Keratinocyte (primary cell): ENCODE results near the gene NCL. TPM values are rescaled to one million over a fixed set of nuclear protein-coding genes. Genes with fewer than 3 reads are reported as not detected.
"Not testable (repeated sequence)": the region's sequence is repeated elsewhere in the genome, so short reads cannot be mapped to it uniquely, and the experiment has no call there.

Experiments used
- DNase-seq: peaks from one replicate; pipeline ENCODE4 v3.0.0-alpha.2; 2011; ENCODE audit warnings: low read depth, missing footprints, low spot score
- FAIRE-seq: peaks from 2 replicates; lab custom pipeline; 2011; peaks lifted over from hg19 to GRCh38; lab: Jason Lieb, UNC
- H2AFZ ChIP-seq: 2 replicates; pipeline ENCODE4 v1.6.0; 2012; ENCODE audit warnings: low read length, control low read depth, inconsistent platforms; ENCODE audit not compliant: control insufficient read depth
- H3K27ac ChIP-seq: 2 replicates; pipeline ENCODE4 v1.5.1; 2011; ENCODE audit warnings: low read length; ENCODE audit not compliant: control insufficient read depth, insufficient read depth
- H3K27me3 ChIP-seq: 3 replicates; pipeline ENCODE4 v1.6.0; 2011; ENCODE audit warnings: low read length; ENCODE audit not compliant: control insufficient read depth, insufficient read depth; ENCODE audit errors: extremely low read depth
- H3K36me3 ChIP-seq, 2 experiments: 2 replicates in 1 of 2; 3 replicates in 1 of 2; pipeline ENCODE4 v1.5.1; 2011; ENCODE audit warnings: low read length in 2 of 2, mild to moderate bottlenecking in 1 of 2; ENCODE audit not compliant: control insufficient read depth in 2 of 2, insufficient read depth in 2 of 2; ENCODE audit errors: extremely low read depth in 1 of 2
- H3K4me1 ChIP-seq: 3 replicates; pipeline ENCODE4 v1.5.1; 2011; ENCODE audit warnings: low read length; ENCODE audit not compliant: control insufficient read depth, insufficient read depth; ENCODE audit errors: extremely low read depth
- H3K4me2 ChIP-seq: 3 replicates; pipeline ENCODE4 v1.6.0; 2011; ENCODE audit warnings: low read depth, low read length; ENCODE audit not compliant: control insufficient read depth, insufficient read depth; ENCODE audit errors: extremely low read depth
- H3K4me3 ChIP-seq, 3 experiments: fragments of 200-600 bp in 1 of 3; sonication (generic) in 1 of 3; 2 replicates in 2 of 3; 3 replicates in 1 of 3; pipeline ENCODE4 v1.5.1; 2011 to 2016; ENCODE audit warnings: low read length in 3 of 3, mild to moderate bottlenecking in 3 of 3, control low read depth in 2 of 3, inconsistent platforms in 1 of 3, low read depth in 1 of 3, mixed read lengths in 1 of 3, mixed run types in 1 of 3, moderate library complexity in 1 of 3; ENCODE audit not compliant: control insufficient read depth in 2 of 3, insufficient read depth in 2 of 3; ENCODE audit errors: extremely low read depth in 1 of 3
- H3K79me2 ChIP-seq: 2 replicates; pipeline ENCODE4 v1.6.0; 2012; ENCODE audit warnings: low read length; ENCODE audit not compliant: control insufficient read depth, insufficient read depth
- H3K9ac ChIP-seq: 3 replicates; pipeline ENCODE4 v1.6.0; 2011; ENCODE audit warnings: low read length; ENCODE audit not compliant: control insufficient read depth, insufficient read depth; ENCODE audit errors: extremely low read depth
- H3K9me1 ChIP-seq: 3 replicates; pipeline ENCODE4 v1.6.0; 2011; ENCODE audit warnings: low read length; ENCODE audit not compliant: control insufficient read depth, insufficient read depth; ENCODE audit errors: extremely low read depth
- H3K9me3 ChIP-seq: 2 replicates; pipeline ENCODE4 v1.5.1; 2012; ENCODE audit warnings: low read depth, low read length; ENCODE audit not compliant: control insufficient read depth
- H4K20me1 ChIP-seq: 3 replicates; pipeline ENCODE4 v1.6.0; 2011; ENCODE audit warnings: low read length; ENCODE audit not compliant: control insufficient read depth, insufficient read depth; ENCODE audit errors: extremely low read depth
- CTCF ChIP-seq, 3 experiments: IDR thresholded peaks in 1 of 3; conservative IDR thresholded peaks in 1 of 3; optimal IDR thresholded peaks in 1 of 3; 2 replicates in 2 of 3; 3 replicates in 1 of 3; pipeline versions ENCODE3 to v1.5.1; 2011; ENCODE audit warnings: low read length in 3 of 3, mild to moderate bottlenecking in 3 of 3, moderate library complexity in 2 of 3, control low read depth in 1 of 3, inconsistent platforms in 1 of 3; ENCODE audit not compliant: insufficient read depth in 2 of 3; ENCODE audit errors: extremely low read depth in 1 of 3
- dilution Hi-C: fragments of 300-500 bp; cut with MboI; formaldehyde crosslinking; loops from one replicate; pipeline ENCODE4 v1.7.0; 2020; ENCODE audit warnings: low sequenced_read_pairs; ENCODE audit not compliant: extremely low pct_ligation_motif_present
- polyA plus RNA-seq, 5 experiments: library from polyadenylated mRNA; depleted of rRNA in 3 of 5; stranded (reverse) in 3 of 5; stranded (forward) in 1 of 5; unstranded in 1 of 5; fragments of >200 nt; gene quantifications; 1 replicate in 1 of 5; 2 replicates in 3 of 5; 3 replicates in 1 of 5; pipeline versions ENCODE4 v1.2.1 to v1.2.3, GENCODE V29; 2011 to 2012; ENCODE audit warnings: missing spikeins in 2 of 5, low read depth in 1 of 5, low replicate concordance in 1 of 5
- small RNA-seq, 3 experiments: library from RNA; depleted of rRNA; stranded (forward); fragments of <200 nt; gene quantifications; one replicate each; pipeline ENCODE3, GENCODE V24; 2012; ENCODE audit warnings: low read depth in 3 of 3, low replicate concordance in 1 of 3; ENCODE audit not compliant: insufficient read length in 3 of 3

The NCL gene
- polyA plus RNA-seq, 1 donor (not counting 4 experiments of a cell fraction or from before 2014, with no cell fraction given), result 247 TPM

DNA sequence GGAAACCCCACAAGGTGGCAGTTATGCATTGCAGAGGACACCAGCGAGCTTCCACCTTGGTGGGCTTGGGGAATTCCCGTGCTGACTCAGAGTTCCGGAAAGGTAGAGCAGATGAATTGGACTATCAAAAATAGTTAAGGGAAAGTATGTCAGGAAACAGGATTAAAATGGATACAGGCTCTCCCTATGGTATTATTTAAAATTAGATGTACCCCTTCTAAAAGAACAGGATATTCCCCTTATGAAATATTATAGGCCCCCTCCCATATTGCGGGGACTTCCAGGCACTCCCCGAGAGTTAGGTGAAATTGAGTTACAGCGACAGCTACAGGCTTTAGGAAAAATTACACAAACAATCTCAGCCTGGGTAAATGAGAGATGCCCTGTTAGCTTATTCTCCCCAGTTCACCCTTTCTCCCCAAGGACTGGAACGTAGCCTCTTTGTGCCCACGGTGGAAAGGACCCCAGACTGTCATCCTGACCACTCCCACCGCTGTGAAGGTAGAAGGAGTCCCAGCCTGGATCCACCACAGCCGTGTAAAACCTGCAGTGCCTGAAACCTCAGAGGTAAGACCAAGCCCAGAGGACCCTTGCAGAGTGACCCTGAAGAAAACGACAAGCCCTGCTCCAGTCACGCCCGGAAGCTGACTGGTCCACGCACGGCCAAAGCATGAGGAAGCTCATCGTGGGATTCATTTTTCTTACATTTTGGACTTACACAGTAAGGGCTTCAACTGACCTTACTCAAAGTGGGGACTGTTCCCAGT lies 58.5 kb downstream of the NCL start:
- H3K4me3 ChIP-seq, H3K9me3 ChIP-seq, H3K27me3 ChIP-seq, H3K36me3 ChIP-seq, dilution Hi-C loops, H3K4me1 ChIP-seq, H3K9me1 ChIP-seq, DNase-seq, H3K79me2 ChIP-seq, FAIRE-seq, H4K20me1 ChIP-seq, H3K27ac ChIP-seq, H3K4me2 ChIP-seq: not testable (repeated sequence)
- peak overlapping the region; percentile 22 for H3K9ac ChIP-seq
- TF ChIP-seq CTCF (optimal IDR thresholded peaks at IDR 0.05 in 1 of 3, IDR thresholded peaks at IDR 0.05 in 1 of 3, conservative IDR thresholded peaks at IDR 0.05 in 1 of 3; ENCODE audit: extremely low read depth in 1 of 3, insufficient read depth in 2 of 3, low read length in 3 of 3), result peak; percentile 7 to 34 (median 24)
- H2AFZ ChIP-seq, result peak overlapping the region; percentile 80

DNA sequence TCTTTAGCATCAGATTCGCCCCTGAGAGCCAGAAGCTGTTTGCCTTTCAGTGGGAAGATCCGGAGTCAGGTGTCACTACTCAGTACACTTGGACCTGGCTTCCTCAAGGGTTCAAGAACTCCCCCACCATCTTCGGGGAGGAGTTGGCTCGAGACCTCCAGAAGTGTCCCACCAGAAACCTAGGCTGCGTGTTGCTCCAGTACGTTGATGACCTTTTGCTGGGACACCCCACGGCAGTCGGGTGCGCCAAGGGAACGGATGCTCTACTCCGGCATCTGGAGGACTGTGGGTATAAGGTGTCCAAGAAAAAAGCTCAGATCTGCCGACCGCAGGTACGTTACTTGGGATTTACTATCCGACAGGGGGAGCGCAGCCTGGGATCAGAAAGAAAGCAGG lies 60.1 kb downstream of the NCL start:
- H2AFZ ChIP-seq, H3K27me3 ChIP-seq, DNase-seq, dilution Hi-C loops, H3K9me1 ChIP-seq, H3K4me2 ChIP-seq, H3K9me3 ChIP-seq, FAIRE-seq, H3K79me2 ChIP-seq, H3K4me3 ChIP-seq, H3K27ac ChIP-seq, H3K9ac ChIP-seq, H3K4me1 ChIP-seq, H3K36me3 ChIP-seq, H4K20me1 ChIP-seq: not testable (repeated sequence)

Small RNA genes within 50 kb of the gene (small RNA-seq; reads per million reads assigned to genes)
- gene RNU2-22P, result 0 reads per million in 3 experiments
- gene SNORA75, result 13.8 to 180 (median 33.4) reads per million in 3 experiments
- gene SNORD20, result 0 reads per million in 3 experiments
- gene SNORD82, result 243 to 6,163 (median 5,149) reads per million in 3 experiments

Other genes starting within 250 kb of the NCL start
- 0.08 TPM in 1 of 3 replicates, not detected in the others for gene B3GNT7, start 68.8 kb downstream of the NCL start, polyA plus RNA-seq
- not detected in 3 replicates for gene NMUR1, start 66.0 kb upstream of the NCL start, polyA plus RNA-seq
- not detected in 3 replicates for gene TEX44, start 128.4 kb upstream of the NCL start, polyA plus RNA-seq
- gene PTMA, start 244.0 kb upstream of the NCL start, polyA plus RNA-seq, result 200 to 691 TPM (median 598 TPM) in 3 replicates